NCI-H146 treated with DMSO at 0.1 percent for 48 hours (cell line): Measurements from ENCODE around the gene CYP39A1.

Experiments
- DNase-seq: peaks from one replicate; lab custom pipeline; 2025; ENCODE audit not compliant: unreplicated experiment; lab: John Stamatoyannopoulos, UW

Gene CYP39A1, protein sequence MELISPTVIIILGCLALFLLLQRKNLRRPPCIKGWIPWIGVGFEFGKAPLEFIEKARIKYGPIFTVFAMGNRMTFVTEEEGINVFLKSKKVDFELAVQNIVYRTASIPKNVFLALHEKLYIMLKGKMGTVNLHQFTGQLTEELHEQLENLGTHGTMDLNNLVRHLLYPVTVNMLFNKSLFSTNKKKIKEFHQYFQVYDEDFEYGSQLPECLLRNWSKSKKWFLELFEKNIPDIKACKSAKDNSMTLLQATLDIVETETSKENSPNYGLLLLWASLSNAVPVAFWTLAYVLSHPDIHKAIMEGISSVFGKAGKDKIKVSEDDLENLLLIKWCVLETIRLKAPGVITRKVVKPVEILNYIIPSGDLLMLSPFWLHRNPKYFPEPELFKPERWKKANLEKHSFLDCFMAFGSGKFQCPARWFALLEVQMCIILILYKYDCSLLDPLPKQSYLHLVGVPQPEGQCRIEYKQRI

GRCh38 chr6:46652603-46653438, at the start of gene CYP39A1, which contains the start of gene SLC25A27:
Gene CYP39A1 (minus strand): TSS chr6:46652818. CDS start chr6:46652582, 236 bp downstream.
Gene SLC25A27 (plus strand): TSS chr6:46652975. CDS start chr6:46653193, 218 bp downstream.
- DNase-seq = peak; percentile 58

DNA sequence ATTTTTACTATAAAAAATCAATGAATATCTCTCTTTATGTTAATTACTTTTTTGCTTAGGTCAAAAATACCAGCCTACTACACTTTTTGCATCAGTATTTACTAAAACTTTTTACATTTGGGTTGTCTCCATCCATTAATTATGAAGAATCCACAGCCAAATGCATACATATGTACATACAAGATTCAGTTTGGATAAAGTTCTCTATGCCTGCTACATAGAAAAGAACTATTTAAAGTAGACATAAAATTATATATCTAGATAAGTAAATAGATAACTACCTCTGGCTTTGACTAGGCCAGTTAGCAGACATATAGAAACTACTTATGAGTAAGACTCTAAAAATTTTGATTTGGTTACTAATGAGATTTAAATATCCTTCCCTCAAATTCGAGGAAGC, 47.4 kb upstream of the CYP39A1 start:
- no peak for DNase-seq

DNA sequence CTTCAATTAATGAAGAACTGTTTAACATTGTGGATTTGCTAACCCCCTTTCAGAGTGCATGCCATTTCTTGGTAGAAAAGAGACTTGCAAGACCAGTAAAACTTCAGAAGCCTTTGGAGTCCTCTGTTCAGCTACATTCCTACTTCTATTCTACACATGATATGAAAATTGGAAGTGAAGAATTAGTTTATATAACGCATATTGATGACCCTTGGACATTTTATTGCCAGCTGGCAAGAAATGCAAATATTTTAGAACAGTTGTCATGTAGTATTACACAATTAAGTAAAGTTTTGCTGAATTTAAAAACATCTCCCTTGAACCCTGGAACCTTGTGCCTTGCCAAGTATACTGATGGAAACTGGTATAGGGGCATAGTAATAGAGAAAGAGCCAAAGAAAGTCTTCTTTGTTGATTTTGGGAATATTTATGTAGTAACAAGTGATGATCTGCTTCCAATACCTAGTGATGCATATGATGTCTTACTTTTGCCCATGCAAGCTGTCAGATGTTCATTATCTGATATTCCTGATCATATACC, 38.4 kb upstream of the CYP39A1 start:
- DNase-seq = no peak

DNA sequence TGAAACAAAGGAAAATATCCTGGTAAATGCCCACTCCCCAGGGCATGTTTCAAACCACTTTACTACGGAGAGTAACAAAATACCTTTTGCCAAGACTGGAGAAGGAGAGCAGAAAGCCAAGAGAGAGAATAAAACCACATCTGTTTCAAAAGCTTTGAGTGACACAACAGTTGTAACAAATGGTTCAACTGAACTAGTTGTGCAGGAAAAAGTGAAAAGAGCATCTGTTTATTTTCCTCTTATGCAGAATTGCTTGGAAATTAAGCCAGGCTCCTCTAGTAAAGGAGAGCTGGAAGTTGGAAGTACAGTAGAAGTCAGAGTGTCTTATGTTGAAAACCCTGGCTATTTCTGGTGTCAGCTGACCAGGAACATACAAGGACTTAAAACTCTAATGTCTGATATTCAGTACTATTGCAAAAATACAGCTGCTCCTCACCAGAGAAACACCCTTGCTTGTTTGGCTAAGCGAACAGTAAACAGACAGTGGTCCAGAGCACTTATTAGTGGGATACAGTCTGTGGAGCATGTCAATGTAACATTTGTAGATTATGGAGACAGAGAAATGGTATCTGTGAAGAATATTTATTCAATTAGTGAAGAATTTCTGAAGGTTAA, 37.6 kb upstream of the CYP39A1 start:
- DNase-seq = no peak

DNA sequence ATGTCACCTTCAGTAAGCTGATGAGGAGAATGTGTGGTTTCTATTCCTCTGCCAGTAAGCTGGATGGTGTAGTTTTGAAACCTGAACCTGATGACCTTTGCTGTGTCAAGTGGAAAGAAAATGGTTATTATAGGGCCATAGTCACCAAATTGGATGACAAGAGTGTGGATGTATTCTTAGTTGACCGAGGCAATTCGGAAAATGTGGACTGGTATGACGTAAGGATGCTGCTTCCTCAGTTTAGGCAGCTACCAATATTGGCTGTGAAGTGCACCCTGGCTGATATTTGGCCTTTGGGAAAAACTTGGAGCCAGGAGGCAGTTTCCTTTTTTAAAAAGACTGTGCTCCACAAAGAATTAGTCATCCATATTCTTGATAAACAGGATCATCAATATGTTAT, 37.0 kb upstream of the CYP39A1 start:
- no peak for DNase-seq

DNA sequence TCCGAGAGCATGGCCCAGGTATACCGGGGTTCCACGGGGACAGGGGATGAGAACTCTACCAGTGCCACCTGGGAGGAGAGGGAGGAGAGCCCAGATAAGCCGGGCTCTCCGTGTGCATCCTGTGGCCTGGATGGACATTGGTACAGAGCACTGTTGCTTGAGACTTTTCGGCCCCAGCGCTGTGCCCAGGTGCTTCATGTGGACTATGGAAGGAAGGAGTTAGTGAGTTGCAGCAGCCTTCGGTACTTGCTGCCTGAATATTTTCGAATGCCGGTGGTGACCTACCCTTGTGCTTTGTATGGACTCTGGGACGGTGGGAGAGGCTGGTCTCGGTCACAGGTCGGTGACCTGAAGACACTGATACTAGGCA, 36.3 kb upstream of the CYP39A1 start:
- DNase-seq = no peak

DNA sequence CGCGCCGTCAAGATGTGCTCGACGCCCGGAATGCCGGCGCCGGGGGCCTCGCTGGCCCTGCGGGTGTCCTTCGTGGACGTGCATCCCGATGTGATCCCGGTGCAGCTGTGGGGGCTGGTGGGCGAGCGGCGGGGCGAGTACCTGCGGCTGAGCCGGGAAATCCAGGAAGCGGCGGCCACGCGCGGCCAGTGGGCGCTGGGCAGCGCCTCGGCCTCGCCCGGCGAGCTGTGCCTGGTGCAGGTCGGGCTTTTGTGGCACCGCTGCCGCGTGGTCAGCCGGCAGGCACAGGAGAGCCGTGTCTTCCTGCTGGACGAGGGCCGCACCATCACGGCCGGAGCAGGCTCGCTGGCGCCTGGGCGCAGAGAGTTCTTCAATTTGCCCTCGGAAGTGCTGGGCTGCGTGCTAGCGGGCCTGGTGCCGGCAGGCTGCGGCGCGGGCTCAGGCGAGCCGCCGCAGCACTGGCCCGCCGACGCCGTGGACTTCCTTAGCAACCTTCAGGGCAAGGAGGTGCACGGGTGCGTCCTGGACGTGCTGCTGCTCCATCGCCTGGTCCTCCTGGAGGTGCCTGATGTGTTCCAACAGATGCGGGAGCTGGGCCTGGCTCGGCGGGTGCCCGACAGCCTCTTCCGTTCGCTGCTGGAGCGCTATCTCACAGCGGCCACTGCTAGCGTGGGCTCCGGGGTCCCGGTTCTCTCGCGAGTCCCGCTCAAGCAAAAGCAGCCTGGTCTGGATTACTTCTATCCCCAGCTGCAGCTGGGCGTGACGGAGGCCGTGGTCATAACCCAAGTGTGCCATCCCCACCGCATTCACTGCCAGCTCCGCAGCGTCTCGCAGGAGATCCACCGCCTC, 35.7 kb upstream of the CYP39A1 start:
- no peak for DNase-seq

GRCh38 chr6:46687619-46688097, 35.0 kb upstream of the CYP39A1 start, which contains the start of gene TDRD6:
Gene TDRD6 (plus strand): TSS chr6:46687885. CDS start chr6:46688129, 244 bp downstream.
- no peak for DNase-seq

DNA sequence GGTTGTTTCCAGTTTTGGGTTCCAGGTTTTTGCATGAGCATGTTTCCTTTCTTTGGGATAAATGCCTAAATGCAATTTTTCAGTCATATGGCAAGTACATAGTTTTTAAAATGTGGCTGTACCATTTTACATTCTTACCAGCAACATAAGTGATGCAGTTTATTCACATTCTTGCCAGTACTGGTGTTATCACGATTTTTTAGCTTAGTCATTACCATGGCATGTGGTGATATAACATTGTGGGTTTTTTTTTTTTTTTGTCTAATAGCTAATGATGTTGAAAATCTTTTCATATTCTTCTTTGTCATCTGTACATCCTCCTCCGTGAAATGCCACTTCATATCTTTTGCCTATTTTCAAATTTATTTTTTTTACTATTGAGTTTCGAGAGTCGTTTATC, 32.2 kb upstream of the CYP39A1 start:
- DNase-seq = no peak

GRCh38 chr6:46677314-46677654, 24.7 kb upstream of the CYP39A1 start:
- no peak for DNase-seq

DNA sequence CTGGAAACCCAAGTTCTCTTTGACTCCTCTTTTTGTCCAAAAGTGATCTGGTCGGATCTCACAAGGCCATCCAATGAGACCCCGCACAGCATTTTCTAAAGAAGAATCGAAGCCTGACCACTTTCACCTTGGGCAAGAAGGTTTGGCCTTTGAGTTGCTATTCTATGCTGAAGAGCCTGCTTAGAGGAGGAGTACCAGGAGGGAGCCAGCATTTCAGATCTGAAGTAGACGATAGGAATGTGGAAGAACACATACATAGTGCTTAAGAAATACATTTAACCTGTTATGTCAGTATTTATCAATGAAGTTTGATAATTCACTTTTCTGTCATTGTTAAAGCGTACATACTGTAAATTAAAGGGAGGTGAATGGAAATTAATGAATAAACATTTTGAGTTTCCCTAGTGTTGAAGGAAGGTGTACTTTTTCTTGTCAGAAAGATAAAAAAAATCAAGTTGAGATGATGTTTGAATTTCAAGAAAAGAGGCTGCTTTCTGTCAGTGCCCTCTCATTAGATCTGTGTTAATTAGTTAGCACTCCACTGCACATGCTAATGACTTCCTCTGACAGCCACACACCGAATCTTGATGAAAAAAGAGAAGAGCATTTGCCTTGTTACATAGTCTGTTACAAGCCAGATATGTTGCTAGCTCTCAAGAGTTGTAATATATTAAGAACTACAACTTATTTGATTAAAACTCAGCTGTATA, 24.1 kb upstream of the CYP39A1 start:
- DNase-seq = no peak

- DNase-seq = no peak
Measured at GRCh38 chr6:46674410-46674809, 21.8 kb upstream of the CYP39A1 start.

GRCh38 chr6:46667377-46667776, 14.8 kb upstream of the CYP39A1 start:
- no peak for DNase-seq

DNA sequence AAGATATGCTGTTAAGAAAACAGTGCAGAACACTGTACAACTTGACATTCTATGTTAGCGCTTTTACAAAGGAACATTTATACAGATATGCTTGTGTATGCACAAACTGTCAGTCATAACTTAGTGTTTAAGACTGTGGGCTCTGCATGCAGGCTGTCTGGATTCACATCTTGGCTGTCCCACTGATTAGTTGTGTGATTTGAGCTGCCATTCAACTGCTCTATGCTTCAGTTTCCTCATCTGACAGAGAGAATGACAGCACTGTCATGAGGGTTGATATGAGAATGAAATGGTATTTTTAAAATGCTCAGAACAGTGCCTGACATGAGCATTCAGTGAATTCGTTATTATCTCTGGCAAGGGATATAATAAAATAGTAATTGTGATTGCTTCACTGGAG, 8.9 kb upstream of the CYP39A1 start:
- no peak for DNase-seq

- DNase-seq = no peak
Measured at GRCh38 chr6:46657642-46658041, 5.0 kb upstream of the CYP39A1 start.

DNA sequence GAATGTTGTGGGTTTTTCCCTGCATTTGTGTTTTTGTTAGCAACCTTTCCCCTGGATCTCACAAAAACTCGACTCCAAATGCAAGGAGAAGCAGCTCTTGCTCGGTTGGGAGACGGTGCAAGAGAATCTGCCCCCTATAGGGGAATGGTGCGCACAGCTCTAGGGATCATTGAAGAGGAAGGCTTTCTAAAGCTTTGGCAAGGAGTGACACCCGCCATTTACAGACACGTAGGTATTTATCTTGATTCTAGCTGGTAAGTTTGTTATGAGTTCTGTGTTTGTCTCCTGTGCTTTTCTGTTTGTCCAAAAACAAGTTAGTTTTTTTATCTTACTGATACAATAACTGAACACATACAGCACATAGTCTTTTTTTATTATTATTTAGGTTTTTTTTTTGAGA, 3.2 kb upstream of the CYP39A1 start:
- DNase-seq = no peak

- DNase-seq = no peak
Measured at GRCh38 chr6:46653439-46654195, 999 bp upstream of the CYP39A1 start.

DNA sequence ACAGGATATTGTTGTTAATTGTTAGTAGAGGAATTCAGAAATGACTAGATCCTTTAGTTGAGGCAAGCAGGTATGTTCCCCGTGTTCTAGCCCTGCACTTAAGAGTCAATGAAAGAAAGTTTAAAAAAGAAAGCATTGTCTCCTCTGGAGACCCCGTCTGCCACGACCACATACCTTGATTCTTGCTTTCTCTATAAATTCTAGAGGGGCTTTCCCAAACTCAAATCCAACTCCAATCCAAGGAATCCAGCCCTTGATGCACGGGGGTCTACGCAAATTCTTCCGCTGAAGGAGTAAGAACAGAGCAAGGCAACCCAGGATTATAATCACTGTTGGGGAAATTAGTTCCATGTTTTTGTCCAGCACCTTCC, 401 bp downstream of the CYP39A1 start:
- no peak for DNase-seq

DNA sequence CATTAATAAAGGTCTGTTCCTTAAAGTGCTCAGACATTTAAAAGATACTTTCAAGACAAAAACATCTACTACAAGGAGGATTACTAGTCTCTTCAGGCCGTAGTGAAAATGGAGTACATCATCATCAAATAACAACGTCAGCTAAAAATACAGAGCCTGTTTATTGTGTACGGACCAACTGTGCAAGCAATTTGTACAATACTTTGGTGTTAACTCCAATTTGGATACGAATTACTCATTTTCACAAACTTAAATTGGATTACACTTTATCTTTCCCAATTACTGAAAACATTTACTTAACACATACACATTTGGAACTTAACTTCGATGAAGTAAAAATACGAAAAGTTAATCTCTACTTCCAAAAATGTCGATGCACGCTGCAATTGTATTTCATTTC, 802 bp downstream of the CYP39A1 start:
- no peak for DNase-seq
